ENCODE measurements around the gene PCSK2. TPM values are rescaled to one million over a fixed set of nuclear protein-coding genes. Genes with fewer than 3 reads are reported as not detected.

Gene PCSK2
- total RNA-seq, 1 experiment from 2014 or later = 245 TPM

- ChIA-PET POLR2A (ENCODE audit: low non-redundant PET) (no interaction called here), CTCF (no interaction called here)
- H3K9me3 ChIP-seq (ENCODE audit: low read depth, low read length, poor library complexity, severe bottlenecking) = no peaks in the 10 kb centered on the region
- DNase-seq (ENCODE audit: low spot score) = no peak
- peaks cover 22% of the 10 kb centered on the region for H3K36me3 ChIP-seq (ENCODE audit: insufficient read depth, low read length, poor library complexity, severe bottlenecking)
- no peaks in the 10 kb centered on the region for H3K27me3 ChIP-seq (replicated peaks; ENCODE audit: insufficient read depth, low read depth, low read length, poor library complexity)
- TF ChIP-seq, protein P1, sequence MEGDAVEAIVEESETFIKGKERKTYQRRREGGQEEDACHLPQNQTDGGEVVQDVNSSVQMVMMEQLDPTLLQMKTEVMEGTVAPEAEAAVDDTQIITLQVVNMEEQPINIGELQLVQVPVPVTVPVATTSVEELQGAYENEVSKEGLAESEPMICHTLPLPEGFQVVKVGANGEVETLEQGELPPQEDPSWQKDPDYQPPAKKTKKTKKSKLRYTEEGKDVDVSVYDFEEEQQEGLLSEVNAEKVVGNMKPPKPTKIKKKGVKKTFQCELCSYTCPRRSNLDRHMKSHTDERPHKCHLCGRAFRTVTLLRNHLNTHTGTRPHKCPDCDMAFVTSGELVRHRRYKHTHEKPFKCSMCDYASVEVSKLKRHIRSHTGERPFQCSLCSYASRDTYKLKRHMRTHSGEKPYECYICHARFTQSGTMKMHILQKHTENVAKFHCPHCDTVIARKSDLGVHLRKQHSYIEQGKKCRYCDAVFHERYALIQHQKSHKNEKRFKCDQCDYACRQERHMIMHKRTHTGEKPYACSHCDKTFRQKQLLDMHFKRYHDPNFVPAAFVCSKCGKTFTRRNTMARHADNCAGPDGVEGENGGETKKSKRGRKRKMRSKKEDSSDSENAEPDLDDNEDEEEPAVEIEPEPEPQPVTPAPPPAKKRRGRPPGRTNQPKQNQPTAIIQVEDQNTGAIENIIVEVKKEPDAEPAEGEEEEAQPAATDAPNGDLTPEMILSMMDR (conservative IDR thresholded peaks at IDR 0.05; ENCODE audit: low read depth, low read length) = no peak
- TF ChIP-seq EZH2 (IDR thresholded peaks at IDR 0.05; ENCODE audit: borderline replicate concordance, low read depth, low read length, poor library complexity, severe bottlenecking) = no peak
- no peaks in the 10 kb centered on the region for H3K4me1 ChIP-seq (ENCODE audit: insufficient read depth, low read length, poor library complexity, severe bottlenecking)
- H3K27ac ChIP-seq (ENCODE audit: low read depth, low read length, poor library complexity, severe bottlenecking) = no peak overlapping the region
- H3K4me3 ChIP-seq (ENCODE audit: low read depth, low read length, poor library complexity, severe bottlenecking) = no peak overlapping the region
- intact Hi-C loops (cut with micrococcal nuclease; ENCODE audit: unreplicated experiment) = no loop called here
- no TSS peak for BruUV-seq (replicated peaks)
Measured at GRCh38 chr20:17456279-17456678, 229.4 kb downstream of the PCSK2 start.

GRCh38 chr20:17457079-17457478 lies 230.2 kb downstream of the PCSK2 start:
- Histone ChIP-seq H3K27ac (ENCODE audit: low read depth, low read length, poor library complexity, severe bottlenecking) (no peak overlapping the region), H3K4me1 (ENCODE audit: insufficient read depth, low read length, poor library complexity, severe bottlenecking) (no peaks in the 10 kb centered on the region), H3K9me3 (ENCODE audit: low read depth, low read length, poor library complexity, severe bottlenecking) (no peaks in the 10 kb centered on the region), H3K4me3 (ENCODE audit: low read depth, low read length, poor library complexity, severe bottlenecking) (no peak overlapping the region), H3K27me3 (replicated peaks; ENCODE audit: insufficient read depth, low read depth, low read length, poor library complexity) (no peaks in the 10 kb centered on the region), H3K36me3 (ENCODE audit: insufficient read depth, low read length, poor library complexity, severe bottlenecking) (peaks cover 22% of the 10 kb centered on the region)
- no peak for TF ChIP-seq EZH2 (IDR thresholded peaks at IDR 0.05; ENCODE audit: borderline replicate concordance, low read depth, low read length, poor library complexity, severe bottlenecking)
- TF ChIP-seq, protein P1 (conservative IDR thresholded peaks at IDR 0.05; ENCODE audit: low read depth, low read length) = no peak
- intact Hi-C loops (cut with micrococcal nuclease; ENCODE audit: unreplicated experiment) = no loop called here
- no TSS peak for BruUV-seq (replicated peaks)
- CTCF ChIA-PET = no interaction called here
- no peak for DNase-seq (ENCODE audit: low spot score)
- POLR2A ChIA-PET (ENCODE audit: low non-redundant PET) = no interaction called here

- H3K4me3 ChIP-seq (ENCODE audit: low read depth, low read length, poor library complexity, severe bottlenecking) = no peak overlapping the region
- DNase-seq (ENCODE audit: low spot score) = no peak
Measured at GRCh38 chr20:17457588-17458190, 230.8 kb downstream of the PCSK2 start.

GRCh38 chr20:17460119-17460518 lies 233.3 kb downstream of the PCSK2 start:
- no peak for TF ChIP-seq EZH2 (IDR thresholded peaks at IDR 0.05; ENCODE audit: borderline replicate concordance, low read depth, low read length, poor library complexity, severe bottlenecking)
- TF ChIP-seq, protein P1 (conservative IDR thresholded peaks at IDR 0.05; ENCODE audit: low read depth, low read length) = no peak
- POLR2A ChIA-PET (ENCODE audit: low non-redundant PET) = no interaction called here

More at GRCh38 chr20:17457588-17458190, 230.8 kb downstream of the PCSK2 start:
- POLR2A ChIA-PET (ENCODE audit: low non-redundant PET) = no interaction called here
- no peak for TF ChIP-seq EZH2 (IDR thresholded peaks at IDR 0.05; ENCODE audit: borderline replicate concordance, low read depth, low read length, poor library complexity, severe bottlenecking)
- no peak overlapping the region for H3K27ac ChIP-seq (ENCODE audit: low read depth, low read length, poor library complexity, severe bottlenecking)
- no peaks in the 10 kb centered on the region for H3K4me1 ChIP-seq (ENCODE audit: insufficient read depth, low read length, poor library complexity, severe bottlenecking)
- peaks cover 22% of the 10 kb centered on the region for H3K36me3 ChIP-seq (ENCODE audit: insufficient read depth, low read length, poor library complexity, severe bottlenecking)
- H3K9me3 ChIP-seq (ENCODE audit: low read depth, low read length, poor library complexity, severe bottlenecking) = no peaks in the 10 kb centered on the region
- intact Hi-C loops (cut with micrococcal nuclease; ENCODE audit: unreplicated experiment) = no loop called here
- CTCF ChIA-PET = no interaction called here
- H3K27me3 ChIP-seq (replicated peaks; ENCODE audit: insufficient read depth, low read depth, low read length, poor library complexity) = no peaks in the 10 kb centered on the region
- no TSS peak for BruUV-seq (replicated peaks)

More at GRCh38 chr20:17460119-17460518, 233.3 kb downstream of the PCSK2 start:
- H3K4me1 ChIP-seq (ENCODE audit: insufficient read depth, low read length, poor library complexity, severe bottlenecking) = no peaks in the 10 kb centered on the region
- BruUV-seq (replicated peaks) = no TSS peak
- H3K36me3 ChIP-seq (ENCODE audit: insufficient read depth, low read length, poor library complexity, severe bottlenecking) = peaks cover 27% of the 10 kb centered on the region
- DNase-seq (ENCODE audit: low spot score) = no peak
- no peak overlapping the region for H3K27ac ChIP-seq (ENCODE audit: low read depth, low read length, poor library complexity, severe bottlenecking)
- intact Hi-C loops (cut with micrococcal nuclease; ENCODE audit: unreplicated experiment) = no loop called here
- no peaks in the 10 kb centered on the region for H3K27me3 ChIP-seq (replicated peaks; ENCODE audit: insufficient read depth, low read depth, low read length, poor library complexity)
- CTCF ChIA-PET = interaction anchor here (0.7 kb wide), 1 partner anchor 658 kb away, joined by 3 read pairs; no protein-coding TSS in a partner anchor
- no peak overlapping the region for H3K4me3 ChIP-seq (ENCODE audit: low read depth, low read length, poor library complexity, severe bottlenecking)
- no peaks in the 10 kb centered on the region for H3K9me3 ChIP-seq (ENCODE audit: low read depth, low read length, poor library complexity, severe bottlenecking)

All from A673 (cell line).